Sigmoid colon (tissue), 3 donors: ENCODE data around the gene SHFL.

Experiments
- POLR2A ChIP-seq, 2 donors: fragments of 450-650 bp; IDR thresholded peaks; one replicate each; pipeline ENCODE4 v1.6.1; 2016; ENCODE audit warnings: antibody characterized with exemption in 2 of 2, mild to moderate bottlenecking in 2 of 2, moderate library complexity in 2 of 2
- TF ChIP-seq, protein P1 (sequence below), 4 experiments: fragments of 450-650 bp in 3 of 4; fragments of 200-600 bp in 1 of 4; IDR thresholded peaks; one replicate each; pipeline ENCODE4 v1.5.1; 2016 to 2019; ENCODE audit warnings: antibody characterized with exemption in 4 of 4, mild to moderate bottlenecking in 3 of 4, moderate library complexity in 2 of 4

- TF ChIP-seq, protein P1, sequence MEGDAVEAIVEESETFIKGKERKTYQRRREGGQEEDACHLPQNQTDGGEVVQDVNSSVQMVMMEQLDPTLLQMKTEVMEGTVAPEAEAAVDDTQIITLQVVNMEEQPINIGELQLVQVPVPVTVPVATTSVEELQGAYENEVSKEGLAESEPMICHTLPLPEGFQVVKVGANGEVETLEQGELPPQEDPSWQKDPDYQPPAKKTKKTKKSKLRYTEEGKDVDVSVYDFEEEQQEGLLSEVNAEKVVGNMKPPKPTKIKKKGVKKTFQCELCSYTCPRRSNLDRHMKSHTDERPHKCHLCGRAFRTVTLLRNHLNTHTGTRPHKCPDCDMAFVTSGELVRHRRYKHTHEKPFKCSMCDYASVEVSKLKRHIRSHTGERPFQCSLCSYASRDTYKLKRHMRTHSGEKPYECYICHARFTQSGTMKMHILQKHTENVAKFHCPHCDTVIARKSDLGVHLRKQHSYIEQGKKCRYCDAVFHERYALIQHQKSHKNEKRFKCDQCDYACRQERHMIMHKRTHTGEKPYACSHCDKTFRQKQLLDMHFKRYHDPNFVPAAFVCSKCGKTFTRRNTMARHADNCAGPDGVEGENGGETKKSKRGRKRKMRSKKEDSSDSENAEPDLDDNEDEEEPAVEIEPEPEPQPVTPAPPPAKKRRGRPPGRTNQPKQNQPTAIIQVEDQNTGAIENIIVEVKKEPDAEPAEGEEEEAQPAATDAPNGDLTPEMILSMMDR (IDR thresholded peaks at IDR 0.05), result no peak
- TF ChIP-seq POLR2A (IDR thresholded peaks at IDR 0.05), result no peak
These were observed 21.1 kb downstream of the SHFL start for GRCh38 chr19:10107254-10107653.
